ENCODE measurements around the gene SLC38A8. TPM values are rescaled to one million over a fixed set of nuclear protein-coding genes. Genes with fewer than 3 reads are reported as not detected.

Gene SLC38A8
- total and polyA plus RNA-seq, 4 donors, result 1.2 TPM; not detected in 3

DNA sequence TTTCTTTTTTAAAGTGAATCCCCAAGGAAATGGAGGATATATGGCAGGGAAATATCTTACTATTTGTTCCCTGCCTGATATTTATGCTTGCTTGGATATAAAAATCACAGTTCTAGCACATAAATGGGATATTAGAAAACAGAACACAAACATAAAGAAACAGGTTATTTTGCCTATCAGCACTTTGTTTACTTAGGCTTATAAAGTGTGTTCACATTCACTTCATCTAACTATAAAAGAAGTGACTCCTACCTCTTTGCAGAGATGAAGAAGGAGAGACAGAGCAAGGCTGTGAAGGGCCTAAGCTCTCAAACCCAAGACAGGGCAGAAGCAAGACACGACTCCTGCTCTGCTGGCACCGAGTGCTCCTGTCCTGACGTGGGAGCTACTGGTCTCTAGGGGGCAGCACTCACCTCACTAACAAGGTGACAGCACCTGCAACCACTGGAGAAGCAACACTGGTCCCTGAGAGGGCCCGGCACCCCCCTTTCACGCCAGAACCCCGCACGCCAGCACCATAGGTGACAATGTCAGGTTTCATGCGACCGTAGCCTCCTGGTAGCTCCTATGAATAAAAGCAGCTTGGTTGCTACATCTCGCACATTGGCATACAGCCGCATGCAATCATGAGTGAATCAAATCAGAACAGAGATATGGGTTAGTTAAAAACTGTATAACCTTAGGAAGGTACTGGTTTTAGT, 42.1 kb upstream of the SLC38A8 start:
- Histone ChIP-seq H3K36me3 (ENCODE audit: control insufficient read depth in 4 of 4, insufficient read depth in 4 of 4, low read length in 4 of 4) (peaks cover 15 to 59% (median 41%) of the 10 kb centered on the region in 4 donors), H3K4me3 (no peak overlapping the region), H3K9me3 (ENCODE audit: control insufficient read depth in 4 of 4, insufficient read depth in 3 of 4, low read length in 3 of 4) (no peaks in the 10 kb centered on the region), H3K27ac (ENCODE audit: low read depth in 1 of 2, low read length in 1 of 2) (no peak overlapping the region), H3K27me3 (ENCODE audit: control insufficient read depth in 3 of 3, insufficient read depth in 3 of 3, low read length in 2 of 3) (no peaks in the 10 kb centered on the region), H3K4me1 (ENCODE audit: control insufficient read depth in 5 of 5, insufficient read depth in 5 of 5, low read length in 5 of 5) (no peaks in the 10 kb centered on the region), H3K9ac (ENCODE audit: insufficient read depth in 1 of 2, low read length in 2 of 2) (no peak overlapping the region)
- peak; percentile 47 to 67 (median 51) for DNase-seq
- WGBS, 2 donors, result 48 to 55% methylated on average over 11 of the region's 11 CpGs
- ATAC-seq (ENCODE audit: insufficient read depth, low FRiP score), result peak; percentile 81
- TF ChIP-seq, protein P1, sequence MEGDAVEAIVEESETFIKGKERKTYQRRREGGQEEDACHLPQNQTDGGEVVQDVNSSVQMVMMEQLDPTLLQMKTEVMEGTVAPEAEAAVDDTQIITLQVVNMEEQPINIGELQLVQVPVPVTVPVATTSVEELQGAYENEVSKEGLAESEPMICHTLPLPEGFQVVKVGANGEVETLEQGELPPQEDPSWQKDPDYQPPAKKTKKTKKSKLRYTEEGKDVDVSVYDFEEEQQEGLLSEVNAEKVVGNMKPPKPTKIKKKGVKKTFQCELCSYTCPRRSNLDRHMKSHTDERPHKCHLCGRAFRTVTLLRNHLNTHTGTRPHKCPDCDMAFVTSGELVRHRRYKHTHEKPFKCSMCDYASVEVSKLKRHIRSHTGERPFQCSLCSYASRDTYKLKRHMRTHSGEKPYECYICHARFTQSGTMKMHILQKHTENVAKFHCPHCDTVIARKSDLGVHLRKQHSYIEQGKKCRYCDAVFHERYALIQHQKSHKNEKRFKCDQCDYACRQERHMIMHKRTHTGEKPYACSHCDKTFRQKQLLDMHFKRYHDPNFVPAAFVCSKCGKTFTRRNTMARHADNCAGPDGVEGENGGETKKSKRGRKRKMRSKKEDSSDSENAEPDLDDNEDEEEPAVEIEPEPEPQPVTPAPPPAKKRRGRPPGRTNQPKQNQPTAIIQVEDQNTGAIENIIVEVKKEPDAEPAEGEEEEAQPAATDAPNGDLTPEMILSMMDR (IDR thresholded peaks at IDR 0.05; ENCODE audit: control extremely low read depth, extremely low read depth), result peak; percentile 52

DNA sequence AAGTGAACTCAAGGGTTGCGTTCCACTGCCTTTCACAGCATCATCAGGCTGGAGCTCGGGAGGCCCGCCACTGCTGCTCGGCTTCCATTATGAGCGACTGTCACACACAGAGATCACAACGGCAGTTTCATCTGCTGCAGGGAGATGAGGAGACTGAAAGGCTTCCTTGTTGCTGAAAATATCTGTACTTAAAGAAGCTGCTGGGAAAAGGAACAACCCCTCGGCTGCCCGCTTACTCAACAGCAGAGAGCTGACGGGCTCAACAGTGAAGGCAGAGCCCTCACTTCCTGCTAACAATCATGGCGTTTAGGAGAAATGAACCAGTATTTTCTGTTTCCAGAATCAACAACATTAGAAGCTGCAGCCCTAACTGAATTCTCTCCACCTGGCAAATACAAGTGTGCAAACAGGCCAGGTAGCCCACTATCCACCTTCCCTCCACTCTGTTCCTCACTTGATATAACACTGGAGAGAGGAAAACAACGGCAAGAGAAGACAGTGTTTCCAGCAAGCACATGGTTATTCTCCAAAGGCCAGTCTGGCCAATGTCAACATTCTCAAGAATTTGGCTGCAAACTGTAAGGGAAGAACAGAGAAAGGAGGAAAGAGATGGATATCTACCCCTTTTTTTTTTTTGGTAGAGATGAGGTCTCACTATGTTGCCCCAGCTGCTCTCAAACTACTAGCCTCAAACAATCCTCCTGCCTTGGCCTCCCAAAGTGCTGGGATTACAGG, 40.4 kb upstream of the SLC38A8 start:
- Histone ChIP-seq H3K9me3 (ENCODE audit: control insufficient read depth in 4 of 4, insufficient read depth in 3 of 4, low read length in 3 of 4) (no peaks in the 10 kb centered on the region), H3K27ac (ENCODE audit: low read depth in 1 of 2, low read length in 1 of 2) (no peak overlapping the region), H3K36me3 (ENCODE audit: control insufficient read depth in 4 of 4, insufficient read depth in 4 of 4, low read length in 4 of 4) (peaks cover 11 to 55% (median 32%) of the 10 kb centered on the region in 4 donors), H3K9ac (ENCODE audit: insufficient read depth in 1 of 2, low read length in 2 of 2) (no peak overlapping the region), H3K4me3 (no peak overlapping the region), H3K4me1 (ENCODE audit: control insufficient read depth in 5 of 5, insufficient read depth in 5 of 5, low read length in 5 of 5) (no peaks in the 10 kb centered on the region), H3K27me3 (ENCODE audit: control insufficient read depth in 3 of 3, insufficient read depth in 3 of 3, low read length in 2 of 3) (no peaks in the 10 kb centered on the region)
- 36 to 70% methylated on average over 11 of the region's 11 CpGs for WGBS, 2 donors
- no peak for DNase-seq
- TF ChIP-seq, protein P1 (IDR thresholded peaks at IDR 0.05; ENCODE audit: control extremely low read depth, extremely low read depth), result no peak
- ATAC-seq (ENCODE audit: insufficient read depth, low FRiP score), result no peak

DNA sequence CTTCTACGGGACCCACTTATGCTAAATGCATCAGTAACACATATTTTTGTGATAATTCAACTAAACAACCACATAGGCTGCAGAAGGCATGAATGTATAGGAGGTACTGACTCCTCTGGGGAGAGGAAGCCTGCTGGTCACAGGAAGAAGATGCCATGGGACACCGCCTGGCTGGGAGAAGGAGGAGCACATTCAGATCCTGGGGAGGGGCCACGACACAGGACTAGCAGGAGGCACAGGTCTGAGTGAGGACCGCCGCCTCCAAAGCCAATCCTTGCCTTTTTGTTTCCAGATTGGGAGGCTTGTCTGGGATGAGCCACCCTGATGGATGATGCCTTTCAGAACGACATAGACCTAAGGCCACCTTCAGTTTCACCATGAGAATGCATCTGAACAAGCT, 39.5 kb upstream of the SLC38A8 start:
- DNase-seq (no peak), ATAC-seq (ENCODE audit: insufficient read depth, low FRiP score) (no peak)

More for the DNA sequence above, 39.5 kb upstream of the SLC38A8 start:
- no peaks in the 10 kb centered on the region for H3K27me3 ChIP-seq (ENCODE audit: control insufficient read depth in 3 of 3, insufficient read depth in 3 of 3, low read length in 2 of 3)
- TF ChIP-seq, protein P1 (IDR thresholded peaks at IDR 0.05; ENCODE audit: control extremely low read depth, extremely low read depth), result no peak
- H3K36me3 ChIP-seq (ENCODE audit: control insufficient read depth in 4 of 4, insufficient read depth in 4 of 4, low read length in 4 of 4), result peaks cover 10 to 52% (median 30%) of the 10 kb centered on the region in 4 donors
- H3K4me1 ChIP-seq (ENCODE audit: control insufficient read depth in 5 of 5, insufficient read depth in 5 of 5, low read length in 5 of 5), result no peaks in the 10 kb centered on the region
- H3K9ac ChIP-seq (ENCODE audit: insufficient read depth in 1 of 2, low read length in 2 of 2), result no peak overlapping the region
- 84 to 89% methylated on average over 6 of the region's 6 CpGs for WGBS, 2 donors
- H3K9me3 ChIP-seq (ENCODE audit: control insufficient read depth in 4 of 4, insufficient read depth in 3 of 4, low read length in 3 of 4), result no peaks in the 10 kb centered on the region
- no peak overlapping the region for H3K4me3 ChIP-seq
- no peak overlapping the region for H3K27ac ChIP-seq (ENCODE audit: low read depth in 1 of 2, low read length in 1 of 2)

All from lung (tissue), 12 donors.